ENCODE results near the gene AGPAT1. TPM values are rescaled to one million over a fixed set of nuclear protein-coding genes. Genes with fewer than 3 reads are reported as not detected.

Gene AGPAT1
- total and polyA plus RNA-seq, 10 donors, result 13.6 to 39.7 (median 32.1) TPM

GRCh38 chr6:32204268-32204715 is 28.4 kb upstream of the AGPAT1 start:
- intact Hi-C loops (cut with DNase I; ENCODE audit: low total_unique reads), result no loop called here
- H3K4me1 ChIP-seq, result no peaks in the 10 kb centered on the region
- no peaks in the 10 kb centered on the region for H3K36me3 ChIP-seq
- H3K9me3 ChIP-seq, result no peaks in the 10 kb centered on the region
- peaks cover 0 to 3% (median 0%) of the 10 kb centered on the region in 7 donors for H3K27me3 ChIP-seq (replicated peaks in 1 of 7)
- 79 to 100% (median 94%) methylated on average over 3 of the region's 3 CpGs for WGBS, 5 donors
- no peak for TF ChIP-seq POLR2AphosphoS5 (IDR thresholded peaks at IDR 0.05)
- no peak for TF ChIP-seq CTCF (IDR thresholded peaks at IDR 0.05 in 8 of 11, conservative IDR thresholded peaks at IDR 0.05 in 3 of 11)
- no peak for TF ChIP-seq POLR2A (IDR thresholded peaks at IDR 0.05)
- no peak overlapping the region for H3K27ac ChIP-seq
- DNase-seq, result no peak
- no peak overlapping the region for H3K4me3 ChIP-seq

- Histone ChIP-seq H3K4me3 (no peak overlapping the region), H3K27ac (no peak overlapping the region), H3K27me3 (replicated peaks in 1 of 7) (peaks cover 0 to 3% (median 0%) of the 10 kb centered on the region in 7 donors), H3K9me3 (no peaks in the 10 kb centered on the region), H3K4me1 (no peaks in the 10 kb centered on the region), H3K36me3 (no peaks in the 10 kb centered on the region)
- TF ChIP-seq POLR2A (IDR thresholded peaks at IDR 0.05) (no peak), POLR2AphosphoS5 (IDR thresholded peaks at IDR 0.05) (no peak), CTCF (IDR thresholded peaks at IDR 0.05 in 8 of 11, conservative IDR thresholded peaks at IDR 0.05 in 3 of 11) (no peak)
- WGBS, 5 donors, result 79 to 94% (median 90%) methylated on average over 4 to 9 of the region's 9 CpGs
- intact Hi-C loops (cut with DNase I; ENCODE audit: low total_unique reads), result no loop called here
- DNase-seq, result no peak
Measured at GRCh38 chr6:32203426-32204267, 27.8 kb upstream of the AGPAT1 start.

GRCh38 chr6:32202186-32202585 is 26.3 kb upstream of the AGPAT1 start:
- Histone ChIP-seq H3K36me3 (no peaks in the 10 kb centered on the region), H3K27ac (no peak overlapping the region), H3K9me3 (no peaks in the 10 kb centered on the region), H3K4me3 (no peak overlapping the region), H3K4me1 (peaks cover under 1 to 6% (median 4%) of the 10 kb centered on the region in 6 donors), H3K27me3 (replicated peaks in 1 of 7) (peaks cover 0 to 3% (median 0%) of the 10 kb centered on the region in 7 donors)
- DNase-seq, result no peak
- WGBS, 5 donors, result 75 to 90% (median 85%) methylated on average over 5 to 9 of the region's 9 CpGs
- TF ChIP-seq CTCF (IDR thresholded peaks at IDR 0.05 in 8 of 11, conservative IDR thresholded peaks at IDR 0.05 in 3 of 11) (no peak), POLR2AphosphoS5 (IDR thresholded peaks at IDR 0.05) (no peak), POLR2A (IDR thresholded peaks at IDR 0.05) (no peak)
- intact Hi-C loops (cut with DNase I; ENCODE audit: low total_unique reads), result no loop called here

GRCh38 chr6:32200711-32201475 is 25.0 kb upstream of the AGPAT1 start:
- intact Hi-C loops (cut with DNase I; ENCODE audit: low total_unique reads), result no loop called here
- TF ChIP-seq POLR2AphosphoS5 (IDR thresholded peaks at IDR 0.05) (no peak), CTCF (IDR thresholded peaks at IDR 0.05 in 8 of 11, conservative IDR thresholded peaks at IDR 0.05 in 3 of 11) (no peak), POLR2A (IDR thresholded peaks at IDR 0.05) (no peak)
- Histone ChIP-seq H3K27ac (no peak overlapping the region), H3K36me3 (no peaks in the 10 kb centered on the region), H3K27me3 (replicated peaks in 1 of 7) (peaks cover 0 to 3% (median 0%) of the 10 kb centered on the region in 7 donors), H3K4me3 (no peak overlapping the region), H3K4me1 (peaks cover 7 to 15% (median 13%) of the 10 kb centered on the region in 6 donors), H3K9me3 (no peaks in the 10 kb centered on the region)
- no peak for DNase-seq
- 87 to 97% (median 89%) methylated on average over 11 to 13 of the region's 13 CpGs for WGBS, 5 donors

All from spleen (tissue), 11 donors.